ENCODE data around the gene ZCCHC7.
"Not testable (repeated sequence)": the region's sequence is repeated elsewhere in the genome, so short reads cannot be mapped to it uniquely, and the experiment has no call there.

The ZCCHC7 gene

GRCh38 chr9:37289631-37290030, 169.3 kb downstream of the ZCCHC7 start:
- H3K27me3 Mint-ChIP-seq, result no peaks in the 10 kb centered on the region
- peak overlapping the region; percentile 6 for H3K27ac Mint-ChIP-seq
- H3K36me3 Mint-ChIP-seq, result peaks cover 18% of the 10 kb centered on the region
- peaks cover 2% of the 10 kb centered on the region for H3K9me3 Mint-ChIP-seq
- CTCF ChIA-PET, result no interaction called here
- H3K4me1 Mint-ChIP-seq, result peaks cover 34% of the 10 kb centered on the region
- no peak overlapping the region for H3K4me3 Mint-ChIP-seq
- DNase-seq, result no peak

- H3K4me1 Mint-ChIP-seq, result peaks cover 41% of the 10 kb centered on the region
- CTCF ChIA-PET, result no interaction called here
- DNase-seq, result no peak
These were observed 170.1 kb downstream of the ZCCHC7 start for GRCh38 chr9:37290366-37290939.

GRCh38 chr9:37290940-37291485, 170.6 kb downstream of the ZCCHC7 start:
- CTCF ChIA-PET, result no interaction called here
- no peak for DNase-seq
- no peak overlapping the region for H3K4me3 Mint-ChIP-seq
- peak overlapping the region; percentile 73 for H3K27ac Mint-ChIP-seq
- H3K4me1 Mint-ChIP-seq, result peaks cover 46% of the 10 kb centered on the region
- peaks cover 18% of the 10 kb centered on the region for H3K36me3 Mint-ChIP-seq
- peaks cover 2% of the 10 kb centered on the region for H3K9me3 Mint-ChIP-seq
- no peaks in the 10 kb centered on the region for H3K27me3 Mint-ChIP-seq

More at GRCh38 chr9:37290366-37290939, 170.1 kb downstream of the ZCCHC7 start:
- peak overlapping the region; percentile 78 for H3K27ac Mint-ChIP-seq
- peaks cover 18% of the 10 kb centered on the region for H3K36me3 Mint-ChIP-seq
- no peaks in the 10 kb centered on the region for H3K27me3 Mint-ChIP-seq
- H3K4me3 Mint-ChIP-seq, result no peak overlapping the region
- peaks cover 2% of the 10 kb centered on the region for H3K9me3 Mint-ChIP-seq

GRCh38 chr9:37291612-37292238, 171.4 kb downstream of the ZCCHC7 start:
- not testable (repeated sequence) for H3K27me3 Mint-ChIP-seq, DNase-seq, H3K9me3 Mint-ChIP-seq, H3K4me3 Mint-ChIP-seq
- Mint-ChIP-seq H3K27ac (peak overlapping the region; percentile 73), H3K4me1 (peaks cover 52% of the 10 kb centered on the region), H3K36me3 (peaks cover 15% of the 10 kb centered on the region)
- CTCF ChIA-PET, result interaction anchor here (1.3 kb wide), 1 partner anchor 9 kb away, joined by 3 read pairs; no protein-coding TSS in a partner anchor

GRCh38 chr9:37292896-37293295, 172.5 kb downstream of the ZCCHC7 start:
- H3K4me3 Mint-ChIP-seq, result no peak overlapping the region
- H3K36me3 Mint-ChIP-seq, result peaks cover 15% of the 10 kb centered on the region
- H3K27ac Mint-ChIP-seq, result no peak overlapping the region
- DNase-seq, result no peak
- no peaks in the 10 kb centered on the region for H3K27me3 Mint-ChIP-seq
- CTCF ChIA-PET, result no interaction called here
- peaks cover 52% of the 10 kb centered on the region for H3K4me1 Mint-ChIP-seq
- H3K9me3 Mint-ChIP-seq, result peaks cover 2% of the 10 kb centered on the region

GRCh38 chr9:37293664-37294524, 173.5 kb downstream of the ZCCHC7 start:
- Mint-ChIP-seq H3K4me1 (peaks cover 53% of the 10 kb centered on the region), H3K27ac (no peak overlapping the region), H3K4me3 (no peak overlapping the region), H3K36me3 (peaks cover 17% of the 10 kb centered on the region), H3K9me3 (no peaks in the 10 kb centered on the region), H3K27me3 (no peaks in the 10 kb centered on the region)
- CTCF ChIA-PET, result no interaction called here
- DNase-seq, result no peak

GRCh38 chr9:37295178-37295577, 174.8 kb downstream of the ZCCHC7 start:
- H3K27ac Mint-ChIP-seq, result no peak overlapping the region
- no peaks in the 10 kb centered on the region for H3K9me3 Mint-ChIP-seq
- CTCF ChIA-PET, result interaction anchor here (1.6 kb wide), 1 partner anchor 10 kb away, joined by 5 read pairs; no protein-coding TSS in a partner anchor
- H3K4me1 Mint-ChIP-seq, result peaks cover 60% of the 10 kb centered on the region
- DNase-seq, result no peak
- H3K4me3 Mint-ChIP-seq, result no peak overlapping the region
- H3K36me3 Mint-ChIP-seq, result peaks cover 19% of the 10 kb centered on the region
- no peaks in the 10 kb centered on the region for H3K27me3 Mint-ChIP-seq

GRCh38 chr9:37295796-37296195, 175.4 kb downstream of the ZCCHC7 start:
- Mint-ChIP-seq H3K4me1 (peaks cover 61% of the 10 kb centered on the region), H3K36me3 (peaks cover 19% of the 10 kb centered on the region), H3K9me3 (no peaks in the 10 kb centered on the region), H3K27me3 (no peaks in the 10 kb centered on the region), H3K4me3 (no peak overlapping the region), H3K27ac (peak overlapping the region; percentile 0)
- no peak for DNase-seq
- CTCF ChIA-PET, result interaction anchor here (1.6 kb wide), 1 partner anchor 9 kb away, joined by 5 read pairs; no protein-coding TSS in a partner anchor

GRCh38 chr9:37297592-37297991, 177.2 kb downstream of the ZCCHC7 start:
- Mint-ChIP-seq H3K4me3 (no peak overlapping the region), H3K27ac (no peak overlapping the region), H3K36me3 (peaks cover 22% of the 10 kb centered on the region), H3K27me3 (no peaks in the 10 kb centered on the region), H3K4me1 (peaks cover 72% of the 10 kb centered on the region), H3K9me3 (no peaks in the 10 kb centered on the region)
- CTCF ChIA-PET, result interaction anchor here (0.5 to 1.5 kb wide), 3 partner anchors 16 to 176 kb away, joined by 3 read pairs; no protein-coding TSS in a partner anchor
- DNase-seq, result no peak

- H3K9me3 Mint-ChIP-seq, result no peaks in the 10 kb centered on the region
- peak overlapping the region; percentile 94 for H3K27ac Mint-ChIP-seq
- H3K27me3 Mint-ChIP-seq, result no peaks in the 10 kb centered on the region
- H3K4me1 Mint-ChIP-seq, result peaks cover 73% of the 10 kb centered on the region
- CTCF ChIA-PET, result interaction anchor here (0.6 to 2.4 kb wide), 9 partner anchors 9 to 428 kb away, joined by 3 to 8 read pairs (median 3); partner anchors contain the start of gene ZCCHC7
- DNase-seq, result no peak
- H3K36me3 Mint-ChIP-seq, result peaks cover 43% of the 10 kb centered on the region
- no peak overlapping the region for H3K4me3 Mint-ChIP-seq
These were observed 180.2 kb downstream of the ZCCHC7 start for GRCh38 chr9:37300620-37301019.

GRCh38 chr9:37301042-37301853, 180.9 kb downstream of the ZCCHC7 start:
- peak overlapping the region; percentile 94 for H3K27ac Mint-ChIP-seq
- H3K4me1 Mint-ChIP-seq, result peaks cover 67% of the 10 kb centered on the region
- CTCF ChIA-PET, result interaction anchor here (0.7 to 2.4 kb wide), 10 partner anchors 9 to 305 kb away, joined by 3 to 8 read pairs (median 4); partner anchors contain the start of gene ZCCHC7
- no peaks in the 10 kb centered on the region for H3K9me3 Mint-ChIP-seq
- no peaks in the 10 kb centered on the region for H3K27me3 Mint-ChIP-seq
- H3K36me3 Mint-ChIP-seq, result peaks cover 44% of the 10 kb centered on the region
- peak; percentile 28 for DNase-seq
- H3K4me3 Mint-ChIP-seq, result peak overlapping the region; percentile 14

GRCh38 chr9:37301854-37302172, 181.4 kb downstream of the ZCCHC7 start:
- CTCF ChIA-PET, result interaction anchor here (0.7 to 2.4 kb wide), 7 partner anchors 9 to 267 kb away, joined by 3 to 8 read pairs (median 3); partner anchors contain the start of gene ZCCHC7
- Mint-ChIP-seq H3K4me1 (peaks cover 63% of the 10 kb centered on the region), H3K27ac (peak overlapping the region; percentile 94), H3K36me3 (peaks cover 44% of the 10 kb centered on the region), H3K9me3 (no peaks in the 10 kb centered on the region), H3K27me3 (no peaks in the 10 kb centered on the region), H3K4me3 (peak overlapping the region; percentile 14)
- no peak for DNase-seq

- Mint-ChIP-seq H3K27me3 (no peaks in the 10 kb centered on the region), H3K36me3 (peaks cover 44% of the 10 kb centered on the region), H3K4me3 (peak overlapping the region; percentile 41), H3K4me1 (peaks cover 63% of the 10 kb centered on the region), H3K27ac (peak overlapping the region; percentile 94), H3K9me3 (no peaks in the 10 kb centered on the region)
- CTCF ChIA-PET, result interaction anchor here (1.2 to 2.4 kb wide), 4 partner anchors 8 to 182 kb away, joined by 3 to 8 read pairs (median 4); partner anchors contain the start of gene ZCCHC7
- DNase-seq, result peak; percentile 70
These were observed 181.9 kb downstream of the ZCCHC7 start for GRCh38 chr9:37302277-37302676.

All from activated naive CD4-positive, alpha-beta T cell treated with anti-CD3 and anti-CD28 coated beads, Interleukin-2, amount 10 ng/mL, durations not matched to agents 7 days and 5 days (primary cell).